22Rv1 (cell line): ENCODE measurements around the gene PEX11G.

ENCODE experiments used
- ZFX ChIP-seq: fragments of 450-650 bp; IDR thresholded peaks from 2 replicates; pipeline ENCODE4 v1.6.1; 2017; ENCODE audit warnings: antibody characterized with exemption, borderline replicate concordance
- TF ChIP-seq, protein P1 (sequence below): fragments of 450-650 bp; IDR thresholded peaks from 2 replicates; pipeline ENCODE4 v1.5.1; 2017; ENCODE audit warnings: mild to moderate bottlenecking

DNA sequence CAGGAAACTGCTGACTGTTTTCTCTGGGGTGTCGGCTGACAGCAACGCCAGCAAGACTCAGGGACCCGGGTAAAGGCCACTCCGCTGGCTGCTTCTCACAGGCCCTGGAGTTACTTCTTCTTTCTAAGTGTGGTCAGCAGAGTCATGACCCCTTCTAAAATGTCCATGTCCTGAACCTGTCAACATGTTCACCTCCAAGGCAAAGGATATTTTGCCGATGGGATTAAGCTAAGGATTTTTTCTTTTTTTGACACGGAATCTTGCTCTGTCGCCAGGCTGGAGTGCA is 7.9 kb downstream of the PEX11G start:
- TF ChIP-seq, protein P1, sequence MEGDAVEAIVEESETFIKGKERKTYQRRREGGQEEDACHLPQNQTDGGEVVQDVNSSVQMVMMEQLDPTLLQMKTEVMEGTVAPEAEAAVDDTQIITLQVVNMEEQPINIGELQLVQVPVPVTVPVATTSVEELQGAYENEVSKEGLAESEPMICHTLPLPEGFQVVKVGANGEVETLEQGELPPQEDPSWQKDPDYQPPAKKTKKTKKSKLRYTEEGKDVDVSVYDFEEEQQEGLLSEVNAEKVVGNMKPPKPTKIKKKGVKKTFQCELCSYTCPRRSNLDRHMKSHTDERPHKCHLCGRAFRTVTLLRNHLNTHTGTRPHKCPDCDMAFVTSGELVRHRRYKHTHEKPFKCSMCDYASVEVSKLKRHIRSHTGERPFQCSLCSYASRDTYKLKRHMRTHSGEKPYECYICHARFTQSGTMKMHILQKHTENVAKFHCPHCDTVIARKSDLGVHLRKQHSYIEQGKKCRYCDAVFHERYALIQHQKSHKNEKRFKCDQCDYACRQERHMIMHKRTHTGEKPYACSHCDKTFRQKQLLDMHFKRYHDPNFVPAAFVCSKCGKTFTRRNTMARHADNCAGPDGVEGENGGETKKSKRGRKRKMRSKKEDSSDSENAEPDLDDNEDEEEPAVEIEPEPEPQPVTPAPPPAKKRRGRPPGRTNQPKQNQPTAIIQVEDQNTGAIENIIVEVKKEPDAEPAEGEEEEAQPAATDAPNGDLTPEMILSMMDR = no peak
- no peak for TF ChIP-seq ZFX
